Dermis microvascular lymphatic vessel endothelial cell (primary cell): ENCODE data around the gene SLC9A8. TPM values are rescaled to one million over a fixed set of nuclear protein-coding genes. Genes with fewer than 3 reads are reported as not detected.
"Not testable (repeated sequence)": the region's sequence is repeated elsewhere in the genome, so short reads cannot be mapped to it uniquely, and the experiment has no call there.

ENCODE experiments used
- DNase-seq, 2 donors: peaks; one replicate each; pipeline versions ENCODE4 v3.0.0 to v3.0.0-alpha.2; 2010; ENCODE audit warnings: low read depth in 2 of 2
- total RNA-seq: library from RNA; depleted of rRNA; stranded (reverse); fragments of >200 nt; gene quantifications from 2 replicates; pipeline ENCODE4 v1.2.1, GENCODE V29; 2014

The SLC9A8 gene
- total RNA-seq, 1 donor from 2014 or later, result 5.0 TPM

DNA sequence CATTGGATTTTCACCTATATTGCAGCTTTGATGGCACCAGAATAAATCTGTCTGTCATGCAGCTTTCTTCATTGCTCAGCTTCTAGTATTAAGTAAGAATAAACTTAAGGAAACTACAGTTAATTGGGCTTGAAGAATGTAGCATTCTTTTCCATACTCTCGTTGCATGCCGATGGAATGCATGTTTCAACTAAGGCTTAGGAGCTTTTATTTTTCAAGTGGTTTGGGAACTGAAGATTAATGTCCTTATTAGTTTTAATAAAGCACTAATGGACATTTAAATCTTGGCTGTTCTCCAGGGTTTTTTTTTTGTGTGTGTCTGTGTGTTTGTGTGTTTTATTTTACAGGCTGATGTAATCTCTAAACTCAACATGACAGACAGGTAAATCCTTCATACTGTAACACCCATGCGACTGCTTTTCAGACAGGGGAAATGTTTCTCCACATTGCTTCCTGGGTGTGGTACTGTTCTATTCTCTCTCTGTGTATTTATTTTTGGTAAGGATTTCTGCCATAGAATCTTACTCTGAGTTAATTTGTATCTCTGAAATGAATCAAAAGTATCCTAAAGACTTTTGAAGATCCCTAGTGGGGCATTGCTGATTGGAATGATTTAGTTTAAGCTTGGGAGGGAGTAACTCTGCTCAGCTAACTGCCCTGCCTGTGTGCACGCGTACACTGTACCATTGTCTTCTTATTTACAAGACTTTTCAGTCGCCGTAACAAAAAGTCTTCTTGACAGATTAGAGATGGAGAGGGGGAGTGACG, 38.0 kb downstream of the SLC9A8 start:
- no peak for DNase-seq

GRCh38 chr20:49851231-49851705, 38.6 kb downstream of the SLC9A8 start:
- peak in 1 of 2 donors; percentile 13 for DNase-seq

- no peak for DNase-seq
Measured at GRCh38 chr20:49851991-49852390, 39.4 kb downstream of the SLC9A8 start.

DNA sequence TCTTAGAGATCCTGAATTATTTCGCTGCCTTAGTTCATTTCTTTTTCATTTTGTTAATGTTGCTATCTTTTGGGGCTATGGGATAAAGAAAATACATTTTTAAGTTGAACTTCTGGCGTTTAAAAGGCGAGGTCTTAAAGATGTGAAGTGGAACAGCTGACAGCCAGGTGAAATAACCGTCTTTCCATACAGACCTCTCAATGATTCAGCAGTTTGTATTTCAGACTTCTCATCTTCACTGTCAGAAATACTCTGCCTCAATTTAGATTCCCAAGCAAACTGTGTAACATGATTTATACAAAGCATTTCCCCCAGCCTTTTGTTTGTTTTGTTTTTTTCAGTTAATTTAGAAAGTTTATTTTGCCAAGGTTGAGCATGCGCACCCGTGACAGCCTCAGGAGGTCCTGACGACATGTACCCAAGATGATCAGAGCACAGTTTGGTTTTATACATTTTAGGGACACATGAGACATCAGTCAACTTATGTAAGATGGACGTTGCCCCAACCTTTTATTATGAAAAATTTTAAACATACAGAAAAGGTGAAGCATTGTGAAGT, 40.0 kb downstream of the SLC9A8 start:
- no peak for DNase-seq

- DNase-seq, result peak; percentile 38 to 87
Measured at GRCh38 chr20:49853640-49854039, 41.0 kb downstream of the SLC9A8 start.

DNA sequence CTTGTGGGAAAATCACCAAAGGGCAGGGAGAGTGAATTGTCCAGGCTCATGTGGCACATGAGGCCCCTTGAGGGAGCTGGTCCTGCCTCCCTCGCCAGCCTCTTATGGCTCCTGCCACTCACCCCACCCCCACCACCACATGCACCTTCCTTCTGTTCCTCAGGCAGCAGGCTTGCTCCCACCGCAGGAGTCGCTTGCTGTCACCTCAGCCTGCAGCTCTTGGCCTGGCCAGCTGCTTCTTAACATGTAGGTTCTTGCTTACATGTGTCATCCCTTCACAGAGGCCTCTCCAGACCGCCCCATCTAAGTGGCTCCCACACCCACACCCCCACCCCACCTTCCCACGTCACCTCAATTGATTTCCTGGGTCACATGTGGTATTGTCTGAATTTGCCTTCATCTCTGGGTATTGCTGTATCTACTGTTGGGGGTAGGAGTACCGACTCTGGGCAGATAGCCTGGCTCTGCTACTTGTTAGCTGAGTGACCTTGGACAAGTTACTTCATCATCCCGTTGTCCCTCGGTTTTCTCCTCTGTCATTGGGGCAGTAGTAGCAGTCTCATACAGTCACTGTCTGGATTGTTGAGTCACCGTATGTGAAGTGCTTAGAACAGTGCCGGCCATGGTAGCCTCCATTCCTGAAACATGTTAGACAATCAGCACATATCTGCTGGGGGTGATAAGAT, 41.7 kb downstream of the SLC9A8 start:
- no peak for DNase-seq

DNA sequence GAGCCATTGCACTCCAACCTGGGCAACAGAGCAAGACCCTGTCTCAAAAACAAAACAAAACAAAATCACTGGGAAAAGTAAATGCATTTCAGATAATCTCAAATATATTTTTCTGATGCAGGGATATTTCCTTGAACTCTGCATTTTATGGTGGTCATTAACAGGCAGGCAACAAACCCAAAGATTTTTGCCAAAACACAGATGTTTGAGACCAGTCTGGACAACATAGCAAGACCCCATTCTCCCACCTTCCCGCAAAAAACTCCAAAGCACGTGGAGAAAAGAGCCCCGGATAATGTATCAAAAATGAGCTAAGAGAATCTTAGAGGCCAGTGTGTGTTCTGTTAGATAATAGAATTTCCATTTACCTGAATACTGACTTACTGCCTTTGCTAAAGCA, 44.3 kb downstream of the SLC9A8 start:
- no peak for DNase-seq

DNA sequence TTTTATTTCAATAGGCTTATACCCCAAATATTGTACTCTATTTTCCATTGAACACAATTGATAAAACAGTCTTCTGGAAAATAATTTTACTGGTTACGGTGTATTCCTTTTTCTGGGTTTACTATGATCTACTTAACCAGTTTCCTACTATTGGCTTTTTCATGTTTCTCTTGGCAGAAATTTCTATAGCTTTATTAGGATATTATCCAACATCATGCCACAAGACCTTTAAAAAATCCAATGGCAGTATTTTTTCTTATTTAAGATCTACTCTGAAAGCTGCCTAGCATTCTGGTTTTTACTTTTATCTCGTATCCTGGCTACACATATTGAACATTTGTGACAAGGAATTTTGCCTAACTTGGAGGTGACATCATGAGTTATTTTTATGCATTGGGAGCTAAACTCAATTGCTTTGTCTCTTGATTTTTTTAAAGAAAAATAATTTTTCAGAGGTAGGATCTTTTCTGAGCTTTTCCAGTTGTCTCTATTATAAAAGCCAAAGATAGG, 45.5 kb downstream of the SLC9A8 start:
- no peak for DNase-seq

GRCh38 chr20:49859011-49859410, 46.4 kb downstream of the SLC9A8 start:
- DNase-seq, result no peak

DNA sequence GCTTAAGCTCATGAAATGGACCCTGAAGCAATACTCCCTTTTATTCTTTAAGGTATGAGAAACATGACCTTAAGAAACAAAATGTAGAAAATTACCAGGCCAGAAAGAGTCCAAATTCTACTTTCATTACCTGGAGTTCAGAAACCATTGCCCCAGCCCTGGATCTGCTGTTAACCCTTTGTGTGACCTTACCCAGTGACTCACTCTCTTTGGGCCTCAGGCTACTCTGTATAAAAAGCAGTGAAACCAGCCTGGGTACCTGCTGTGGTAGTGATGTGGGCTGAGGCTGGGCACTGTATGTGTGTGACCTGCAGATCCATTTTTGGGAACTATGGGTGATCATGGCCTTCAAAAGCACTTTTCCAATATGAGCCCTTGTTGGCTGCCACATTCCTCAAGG, 47.2 kb downstream of the SLC9A8 start:
- DNase-seq, result no peak

- DNase-seq, result not testable (repeated sequence)
Measured at GRCh38 chr20:49861232-49861631, 48.6 kb downstream of the SLC9A8 start.

- DNase-seq, result no peak
Measured at GRCh38 chr20:49862607-49863200, 50.1 kb downstream of the SLC9A8 start.

- DNase-seq, result no peak
Measured at GRCh38 chr20:49863666-49864065, 51.0 kb downstream of the SLC9A8 start.

DNA sequence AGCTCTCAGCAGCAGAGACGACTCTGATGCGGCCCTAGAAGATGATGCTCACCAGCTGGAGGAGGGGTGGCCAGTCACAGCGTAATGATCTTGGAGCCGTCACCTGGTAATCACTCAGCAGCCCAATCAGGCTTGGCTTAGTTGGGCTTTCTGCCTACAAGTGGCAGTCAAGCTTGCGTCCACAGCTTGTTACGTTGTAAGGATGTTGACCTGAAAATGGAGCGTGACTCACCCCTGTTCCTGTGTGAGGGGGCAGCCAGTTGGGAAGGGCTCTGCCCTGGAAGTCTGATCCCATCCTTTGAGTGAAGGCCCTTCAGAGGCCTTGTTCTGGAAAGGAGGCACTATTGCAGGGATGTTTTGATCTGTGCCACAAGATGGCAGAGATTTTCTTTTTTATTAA, 52.9 kb downstream of the SLC9A8 start:
- DNase-seq, result peak in 1 of 2 donors; percentile 21

GRCh38 chr20:49866051-49866450, 53.4 kb downstream of the SLC9A8 start:
- no peak for DNase-seq

DNA sequence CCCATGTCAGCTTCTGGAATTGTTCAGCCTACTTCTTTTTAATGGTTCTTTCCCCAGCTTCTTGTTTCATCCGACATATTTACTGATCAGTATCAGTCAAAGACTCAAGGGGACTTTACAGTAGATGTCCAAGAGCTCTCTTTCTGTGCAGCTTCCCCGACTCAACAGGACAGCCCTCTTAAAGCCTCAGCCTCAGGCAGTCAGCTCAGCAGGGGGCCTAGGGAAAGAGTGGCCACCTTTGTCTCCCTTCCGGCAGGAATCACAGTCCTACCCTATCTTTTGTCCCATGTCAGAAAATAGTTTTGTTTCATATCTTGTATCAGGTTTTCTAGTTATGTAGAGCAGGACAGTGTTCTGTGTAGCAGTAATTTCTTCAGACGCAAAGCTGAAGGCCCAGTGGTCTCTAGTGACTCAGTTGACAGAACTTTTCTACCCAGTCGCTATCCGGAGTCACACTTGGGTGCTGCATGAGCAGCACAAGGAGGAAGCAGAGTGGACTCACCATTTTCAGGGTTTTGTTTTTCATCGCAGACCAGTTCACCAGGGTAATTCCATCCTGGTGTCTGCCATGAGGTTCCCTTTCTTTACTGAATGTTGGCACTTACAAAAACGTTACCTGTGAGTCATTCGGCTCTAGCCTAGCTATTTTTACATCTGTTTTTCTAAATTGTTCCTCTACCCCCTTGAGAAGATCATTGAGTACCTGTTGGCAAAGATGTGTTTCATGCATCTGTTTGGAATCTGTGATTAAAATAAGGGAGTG, 55.0 kb downstream of the SLC9A8 start:
- DNase-seq, result no peak

- DNase-seq, result no peak
Measured at GRCh38 chr20:49868538-49868937, 55.9 kb downstream of the SLC9A8 start.

DNA sequence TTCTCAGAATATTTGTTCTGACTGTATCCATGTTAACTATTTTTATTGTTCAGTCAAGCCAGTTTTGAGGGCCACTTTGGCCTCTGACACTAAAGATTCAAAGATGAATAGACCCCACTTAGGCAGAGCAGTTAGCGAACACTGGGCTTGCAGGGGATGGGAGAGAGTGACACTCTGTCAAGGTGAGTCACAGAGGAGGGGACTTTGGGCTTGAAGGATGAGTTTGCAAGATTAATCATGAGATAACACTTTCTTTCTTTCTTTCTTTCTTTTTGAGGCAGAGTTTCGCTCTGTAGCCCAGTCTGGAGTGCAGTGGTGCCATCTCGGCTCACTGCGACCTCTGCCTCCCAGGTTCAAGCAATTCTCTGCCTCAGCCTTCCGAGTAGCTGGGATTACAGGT, 56.3 kb downstream of the SLC9A8 start:
- DNase-seq, result no peak

GRCh38 chr20:49870261-49870660, 57.6 kb downstream of the SLC9A8 start:
- no peak for DNase-seq

- DNase-seq, result no peak
Measured at GRCh38 chr20:49871391-49871948, 58.8 kb downstream of the SLC9A8 start.

DNA sequence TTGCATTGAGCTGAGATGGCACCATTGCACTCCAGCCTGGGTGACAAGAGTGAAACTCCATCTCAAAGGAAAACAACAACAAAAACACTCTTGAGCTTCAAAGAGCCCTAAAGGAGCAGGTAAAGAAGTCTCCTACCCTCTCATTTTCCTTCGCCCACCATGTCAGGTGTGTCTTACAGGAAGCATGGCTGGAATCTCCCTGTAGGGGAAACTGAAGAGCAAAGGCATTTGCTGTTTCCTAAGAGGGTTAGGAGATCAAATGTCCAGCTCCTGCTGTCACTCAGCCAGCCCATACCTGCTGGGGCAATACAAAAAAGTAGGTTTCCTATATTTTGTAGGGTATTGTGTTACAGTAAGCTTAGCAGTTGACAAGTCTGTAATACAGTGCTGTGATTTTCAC, 59.4 kb downstream of the SLC9A8 start:
- no peak for DNase-seq
